Epidermal melanocyte (primary cell): ENCODE measurements around the gene CCL24.
A peak's percentile ranks its signal among the peaks of the same experiment; 100 is the strongest.
"Not testable (repeated sequence)": the region's sequence is repeated elsewhere in the genome, so short reads cannot be mapped to it uniquely, and the experiment has no call there.

Source experiments
- DNase-seq: peaks from one replicate; pipeline ENCODE4 v3.0.0; 2011; ENCODE audit warnings: low spot score; ENCODE audit not compliant: insufficient read length

CCL24 gene

DNA sequence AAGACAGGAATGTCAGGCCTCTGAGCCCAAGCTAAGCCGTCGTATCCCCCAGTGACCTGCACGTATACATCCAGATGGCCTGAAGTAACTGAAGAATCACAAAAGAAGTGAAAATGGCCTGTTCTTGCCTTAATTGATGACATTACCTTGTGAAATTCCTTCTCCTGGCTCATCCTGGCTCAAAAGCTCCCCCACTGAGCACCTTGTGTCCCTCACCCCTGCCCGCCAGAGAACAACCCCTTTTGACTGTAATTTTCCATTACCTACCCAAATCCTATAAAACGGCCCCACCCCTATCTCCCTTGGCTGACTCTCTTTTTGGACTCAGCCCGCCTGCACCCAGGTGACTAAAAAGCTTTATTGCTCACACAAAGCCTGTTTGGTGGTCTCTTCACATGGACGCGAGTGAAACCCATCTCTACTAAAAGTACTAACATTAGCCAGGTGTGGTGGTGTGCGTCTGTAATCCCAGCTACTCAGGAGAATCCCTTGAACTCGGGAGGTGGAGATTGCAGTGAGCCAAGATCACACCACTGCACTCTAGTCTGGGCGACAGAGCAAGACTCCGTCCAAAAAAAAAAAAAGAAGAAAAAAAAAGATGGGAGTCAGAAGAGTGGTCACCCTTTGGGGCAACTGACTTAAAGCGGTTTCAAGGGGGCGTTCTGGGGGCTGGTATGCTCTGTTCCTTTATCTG lies 25.3 kb downstream of the CCL24 start:
- not testable (repeated sequence) for DNase-seq

DNA sequence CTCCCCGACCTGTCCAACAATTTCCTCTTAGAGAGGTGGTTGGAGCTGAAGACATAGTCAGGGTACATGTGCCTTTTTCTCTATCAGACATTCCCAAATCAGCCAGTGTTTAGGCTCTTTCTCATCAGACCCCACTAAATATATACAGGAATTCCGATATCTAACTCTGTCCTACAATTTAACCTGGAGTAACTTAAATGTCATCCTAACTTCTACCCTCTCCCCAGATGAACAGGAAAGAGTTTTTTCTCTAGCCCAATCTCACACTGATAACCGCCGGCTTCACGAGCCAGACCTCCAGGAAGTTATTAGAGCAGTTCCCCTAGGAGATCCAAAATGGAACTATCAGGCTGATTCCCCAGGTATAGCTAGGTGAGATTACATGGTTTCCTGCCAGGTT lies 30.5 kb downstream of the CCL24 start:
- DNase-seq, result not testable (repeated sequence)

DNA sequence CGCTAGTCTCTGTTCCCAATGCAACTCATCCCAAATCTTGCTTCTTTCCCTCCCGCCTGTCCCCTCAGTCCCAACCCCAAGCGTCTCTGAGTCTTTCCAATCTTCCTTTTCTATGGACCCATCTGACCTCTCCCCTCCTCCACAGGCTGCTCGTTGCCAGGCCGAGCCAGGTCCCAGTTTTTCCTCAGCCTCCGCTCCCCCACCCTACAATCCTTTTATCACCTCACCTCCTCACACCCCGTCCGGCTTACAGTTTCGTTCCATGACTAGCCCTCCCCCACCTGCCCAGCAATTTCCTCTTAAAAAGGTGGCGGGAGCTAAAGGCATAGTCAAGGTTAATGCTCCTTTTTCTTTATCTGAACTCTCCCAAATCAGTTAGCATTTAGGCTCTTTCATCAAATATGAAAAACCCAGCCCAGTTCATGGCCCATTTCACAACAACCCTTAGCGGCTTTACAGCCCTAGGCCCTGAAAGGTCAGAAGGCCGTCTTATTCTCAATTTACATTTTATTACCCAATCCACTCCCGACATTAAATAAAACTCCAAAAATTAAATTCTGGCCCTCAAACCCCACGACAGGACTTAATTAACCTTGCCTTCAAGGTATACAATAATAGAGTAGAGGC lies 32.8 kb downstream of the CCL24 start:
- not testable (repeated sequence) for DNase-seq

DNA sequence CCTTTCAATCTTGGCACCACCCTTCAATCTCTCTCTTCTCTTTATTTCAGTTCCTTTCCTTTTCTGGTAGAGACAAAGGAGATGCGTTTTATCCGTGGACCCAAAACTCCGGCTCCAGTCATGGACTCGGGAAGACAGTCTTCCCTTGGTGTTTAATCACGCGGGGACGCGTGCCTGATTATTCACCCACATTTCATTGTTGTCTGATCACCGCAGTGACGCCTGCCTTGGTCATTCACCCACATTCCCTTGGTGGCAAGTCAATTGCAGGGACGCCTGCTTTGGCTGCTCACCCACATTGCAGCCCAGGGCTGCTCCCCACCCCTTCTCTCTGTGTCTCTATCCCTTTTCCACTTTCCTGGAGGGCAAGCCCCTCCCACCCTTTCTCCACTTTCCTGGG lies 34.1 kb downstream of the CCL24 start:
- DNase-seq, result not testable (repeated sequence)

DNA sequence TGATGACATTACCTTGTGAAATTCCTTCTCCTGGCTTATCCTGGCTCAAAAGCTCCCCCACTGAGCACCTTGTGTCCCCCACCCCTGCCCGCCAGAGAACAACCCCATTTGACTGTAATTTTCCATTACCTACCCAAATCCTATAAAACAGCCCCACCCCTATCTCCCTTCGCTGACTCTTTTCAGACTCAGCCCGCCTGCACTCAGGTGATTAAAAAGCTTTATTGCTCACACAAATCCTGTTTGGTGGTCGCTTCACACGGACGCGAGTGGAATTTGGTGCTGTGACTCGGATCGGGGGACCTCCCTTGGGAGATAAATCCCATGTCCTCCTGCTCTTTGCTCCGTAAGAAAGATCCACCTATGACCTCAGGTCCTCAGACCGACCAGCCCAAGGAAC lies 34.6 kb downstream of the CCL24 start:
- not testable (repeated sequence) for DNase-seq

DNA sequence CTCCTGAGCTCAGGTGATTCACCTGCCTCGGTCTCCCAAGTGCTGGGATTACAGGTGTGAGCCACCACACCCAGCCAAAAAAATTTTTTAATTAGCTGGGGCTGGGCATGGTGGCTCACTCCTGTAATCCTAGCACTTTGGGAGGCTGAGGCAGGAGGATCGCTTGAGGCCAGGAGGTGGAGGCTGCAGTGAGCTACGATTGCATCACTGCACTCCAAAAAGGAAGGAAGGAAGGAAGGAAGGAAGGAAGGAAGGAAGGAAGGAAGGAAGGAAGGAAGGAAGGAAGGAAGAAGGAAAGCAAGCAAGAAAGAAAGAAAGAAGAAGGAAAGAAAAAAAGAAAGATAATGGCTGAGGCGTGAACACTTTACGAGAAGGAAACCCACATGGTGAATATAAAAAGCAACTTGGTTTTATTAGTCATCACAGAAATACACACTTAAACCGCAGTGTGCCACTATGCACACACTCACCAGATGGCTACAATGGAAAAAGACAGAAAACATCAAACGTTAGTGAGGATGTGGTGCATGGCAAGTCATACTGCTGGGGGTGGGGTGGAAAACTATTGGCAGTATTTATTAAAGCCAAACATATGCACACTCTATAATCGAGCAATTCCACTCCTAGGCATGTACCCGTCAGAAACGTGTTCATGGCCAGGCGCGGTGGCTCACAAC lies 37.2 kb downstream of the CCL24 start:
- no peak for DNase-seq

DNA sequence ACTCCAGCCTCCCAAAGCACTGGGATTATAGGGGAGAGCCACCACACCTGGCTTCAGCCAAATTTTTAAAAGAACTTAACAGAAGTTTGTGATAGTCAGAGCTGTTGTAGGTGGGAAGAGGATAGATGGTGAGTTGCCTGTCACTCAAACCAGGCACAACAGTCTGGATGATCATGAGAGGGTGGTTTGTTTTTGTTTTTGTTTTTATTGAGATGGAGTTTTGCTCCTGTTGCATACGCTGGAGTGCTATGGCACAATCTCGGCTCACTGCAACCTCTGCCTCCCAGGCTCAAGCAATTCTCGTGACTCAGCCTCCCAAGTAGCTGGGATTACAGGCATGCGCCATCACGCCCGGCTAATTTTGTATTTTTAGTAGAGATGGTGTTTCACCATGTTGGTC lies 39.6 kb downstream of the CCL24 start:
- not testable (repeated sequence) for DNase-seq

DNA sequence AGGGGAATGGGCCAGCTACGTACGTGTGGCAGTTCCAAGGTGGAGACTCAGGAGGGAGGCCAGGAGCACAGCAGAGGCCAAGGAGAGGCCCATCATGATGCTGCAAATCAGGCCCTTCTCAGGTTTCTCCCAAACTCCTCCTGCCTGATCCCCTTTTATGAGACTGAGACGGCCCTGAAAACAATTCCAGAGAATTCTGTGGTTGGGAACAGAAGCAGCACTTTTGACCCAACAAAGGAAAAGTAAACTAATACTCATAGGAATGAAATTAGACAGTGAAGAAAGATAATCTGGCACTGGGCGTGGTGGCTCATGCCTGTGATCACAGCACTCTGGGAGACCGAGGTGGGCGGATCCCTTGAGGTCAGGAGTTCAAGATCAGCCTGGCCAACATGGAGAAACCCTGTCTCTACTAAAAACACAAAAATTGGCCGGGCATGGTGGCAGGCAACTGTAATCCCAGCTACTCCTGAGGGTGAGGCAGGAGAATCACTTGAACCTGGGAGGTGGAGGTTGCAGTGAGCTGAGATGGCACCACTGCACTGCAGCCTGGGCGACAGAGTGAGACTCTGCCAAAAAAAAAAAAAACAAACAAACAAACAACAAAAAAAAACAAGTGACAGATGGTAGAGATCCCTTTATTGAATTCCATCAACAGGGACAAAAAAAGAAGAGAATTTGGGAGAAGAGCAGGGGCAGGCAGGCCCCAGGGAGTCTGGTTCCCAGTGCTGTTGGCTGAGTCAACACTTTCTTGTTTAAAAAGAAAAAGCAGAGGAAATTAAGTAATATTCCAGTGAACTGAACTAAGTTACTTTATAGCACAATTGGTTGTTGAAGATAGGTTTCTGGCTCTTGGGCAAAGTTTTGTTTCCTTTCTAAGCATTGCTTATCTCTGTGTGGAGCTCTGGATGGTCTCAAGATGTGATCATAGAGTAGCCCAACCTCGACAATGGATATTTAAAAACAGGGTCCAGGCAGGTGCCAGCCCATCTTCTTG lies 41.2 kb downstream of the CCL24 start, which contains the start of gene CCL26:
Gene CCL26 (minus strand): TSS at position 131 of the 997 bp plus-strand sequence. CDS start 35 bp downstream, at position 96.
- no peak for DNase-seq

DNA sequence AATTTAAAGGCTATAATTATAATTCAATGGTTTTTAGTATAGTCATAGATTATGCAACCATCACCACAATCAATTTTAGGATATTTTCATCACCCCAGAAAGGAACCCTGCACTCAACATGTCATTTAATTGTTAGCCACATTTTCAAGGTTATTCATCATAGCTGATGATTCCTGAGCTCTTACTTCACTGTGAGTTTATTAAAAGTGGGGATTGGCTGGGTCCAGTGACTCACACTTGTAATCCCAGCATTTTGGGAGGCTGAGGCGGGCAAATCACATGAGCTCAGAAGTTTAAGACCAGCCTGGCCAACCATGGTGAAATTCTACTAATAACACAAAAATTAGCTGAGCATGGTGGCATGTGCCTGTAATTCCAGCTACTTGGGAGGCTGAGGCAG lies 42.4 kb downstream of the CCL24 start:
- no peak for DNase-seq

DNA sequence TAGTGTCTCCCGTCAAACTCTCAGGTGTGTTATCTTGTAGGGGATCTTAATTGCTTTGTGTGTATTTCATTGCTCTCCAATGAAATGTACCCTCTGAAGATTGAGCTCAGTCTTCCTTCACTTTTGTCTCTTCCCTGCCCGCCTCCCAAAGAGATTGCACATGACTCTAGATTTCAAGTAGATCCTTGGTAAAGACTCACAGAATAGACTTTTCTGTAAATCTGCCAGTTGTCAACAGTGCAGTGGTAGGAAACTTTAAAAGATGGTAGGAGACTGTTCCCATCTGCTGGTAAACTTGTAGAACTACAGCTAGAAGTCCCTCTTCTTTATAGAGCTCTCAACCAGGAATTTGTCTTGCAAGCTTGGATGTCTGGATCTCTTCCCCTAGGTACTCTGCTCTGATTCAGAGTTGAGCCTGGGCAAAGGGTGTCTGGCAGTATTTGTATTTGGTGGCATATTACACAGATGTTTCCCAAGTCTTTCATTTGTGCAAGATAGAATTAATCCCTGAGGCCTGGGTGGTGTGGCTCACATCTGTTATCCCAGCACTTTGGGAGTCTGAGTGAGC lies 51.2 kb downstream of the CCL24 start:
- DNase-seq, result peak; percentile 94

DNA sequence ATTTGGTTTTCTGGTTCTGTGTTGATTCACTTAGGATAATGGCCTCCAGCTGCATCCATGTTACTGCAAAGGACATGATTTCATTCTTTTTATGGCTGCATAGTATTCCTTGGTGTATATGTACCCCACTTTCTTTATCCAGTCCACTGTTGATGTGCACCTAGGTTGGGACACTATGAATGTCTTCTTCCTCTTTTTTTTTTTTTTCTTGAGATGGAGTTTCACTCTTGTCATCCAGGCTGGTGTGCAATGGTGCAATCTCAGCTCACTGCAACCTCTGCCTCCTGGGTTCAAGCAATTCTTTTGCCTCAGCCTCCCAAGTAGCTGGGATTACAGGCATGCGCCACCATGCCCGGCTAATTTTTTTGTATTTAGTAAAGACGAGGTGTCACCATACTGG lies 51.8 kb downstream of the CCL24 start:
- DNase-seq, result not testable (repeated sequence)
